PFSK-1 (cell line): Measurements from ENCODE around the gene INSYN2B.

Source experiments
- POLR2AphosphoS5 ChIP-seq: IDR thresholded peaks from 2 replicates; pipeline ENCODE4 v1.6.1; 2012; ENCODE audit warnings: low read depth, mild to moderate bottlenecking, control low read depth, low read length, moderate library complexity
- SIN3A ChIP-seq: IDR thresholded peaks from 2 replicates; pipeline ENCODE4 v1.6.1; 2012; ENCODE audit warnings: mild to moderate bottlenecking, low read length, moderate library complexity, borderline replicate concordance; ENCODE audit not compliant: insufficient read depth
- TF ChIP-seq, protein P1 (sequence below), 2 experiments: IDR thresholded peaks; 2 replicates each; pipeline versions ENCODE4 v1.6.1 to v1.8.0; 2011 to 2012; ENCODE audit warnings: low read depth in 2 of 2, low read length in 2 of 2, control low read depth in 1 of 2, inconsistent platforms in 1 of 2, mild to moderate bottlenecking in 1 of 2, moderate library complexity in 1 of 2; ENCODE audit not compliant: insufficient read depth in 1 of 2

DNA sequence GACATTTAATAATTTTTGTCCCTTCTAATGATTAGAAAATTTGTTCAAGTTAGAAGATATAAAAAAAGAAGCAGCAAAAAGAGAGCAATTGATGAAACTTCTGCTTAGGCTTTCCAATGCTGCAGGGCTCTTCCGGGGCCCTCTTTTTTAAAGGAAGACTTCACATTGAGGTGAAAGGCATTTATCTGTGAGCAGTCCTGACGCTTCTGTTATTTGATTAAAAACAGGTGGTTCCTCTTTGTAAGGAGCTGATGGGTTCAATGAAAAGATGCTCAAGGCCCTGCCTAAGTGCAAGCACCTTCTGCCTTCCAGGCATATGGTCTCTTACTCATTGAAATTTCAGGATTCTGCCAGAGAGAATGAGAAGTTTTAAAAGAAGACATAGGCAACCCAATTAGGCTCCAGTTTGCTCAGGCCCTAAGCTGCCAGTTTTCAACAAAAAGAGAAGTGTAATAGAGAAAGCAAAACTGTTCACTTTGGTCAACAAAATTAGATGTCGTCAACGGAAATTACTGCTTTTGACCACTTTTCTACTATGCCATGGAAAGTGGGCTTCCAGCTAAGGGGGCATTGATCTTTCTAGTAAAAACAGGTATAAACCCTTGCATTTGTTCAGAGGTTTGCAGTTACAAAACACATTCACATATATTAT, 100.2 kb downstream of the INSYN2B start:
- TF ChIP-seq POLR2AphosphoS5 (no peak), SIN3A (no peak)
- TF ChIP-seq, protein P1, sequence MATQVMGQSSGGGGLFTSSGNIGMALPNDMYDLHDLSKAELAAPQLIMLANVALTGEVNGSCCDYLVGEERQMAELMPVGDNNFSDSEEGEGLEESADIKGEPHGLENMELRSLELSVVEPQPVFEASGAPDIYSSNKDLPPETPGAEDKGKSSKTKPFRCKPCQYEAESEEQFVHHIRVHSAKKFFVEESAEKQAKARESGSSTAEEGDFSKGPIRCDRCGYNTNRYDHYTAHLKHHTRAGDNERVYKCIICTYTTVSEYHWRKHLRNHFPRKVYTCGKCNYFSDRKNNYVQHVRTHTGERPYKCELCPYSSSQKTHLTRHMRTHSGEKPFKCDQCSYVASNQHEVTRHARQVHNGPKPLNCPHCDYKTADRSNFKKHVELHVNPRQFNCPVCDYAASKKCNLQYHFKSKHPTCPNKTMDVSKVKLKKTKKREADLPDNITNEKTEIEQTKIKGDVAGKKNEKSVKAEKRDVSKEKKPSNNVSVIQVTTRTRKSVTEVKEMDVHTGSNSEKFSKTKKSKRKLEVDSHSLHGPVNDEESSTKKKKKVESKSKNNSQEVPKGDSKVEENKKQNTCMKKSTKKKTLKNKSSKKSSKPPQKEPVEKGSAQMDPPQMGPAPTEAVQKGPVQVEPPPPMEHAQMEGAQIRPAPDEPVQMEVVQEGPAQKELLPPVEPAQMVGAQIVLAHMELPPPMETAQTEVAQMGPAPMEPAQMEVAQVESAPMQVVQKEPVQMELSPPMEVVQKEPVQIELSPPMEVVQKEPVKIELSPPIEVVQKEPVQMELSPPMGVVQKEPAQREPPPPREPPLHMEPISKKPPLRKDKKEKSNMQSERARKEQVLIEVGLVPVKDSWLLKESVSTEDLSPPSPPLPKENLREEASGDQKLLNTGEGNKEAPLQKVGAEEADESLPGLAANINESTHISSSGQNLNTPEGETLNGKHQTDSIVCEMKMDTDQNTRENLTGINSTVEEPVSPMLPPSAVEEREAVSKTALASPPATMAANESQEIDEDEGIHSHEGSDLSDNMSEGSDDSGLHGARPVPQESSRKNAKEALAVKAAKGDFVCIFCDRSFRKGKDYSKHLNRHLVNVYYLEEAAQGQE (IDR thresholded peaks at IDR 0.05; ENCODE audit: insufficient read depth in 1 of 2, low read depth in 2 of 2, low read length in 2 of 2) = no peak
